BE2C (cell line): ENCODE data around the gene MYOZ3.

ENCODE experiments used
- DNase-seq: peaks from one replicate; pipeline ENCODE4 v3.0.0-alpha.2; 2020
- H3K27me3 ChIP-seq: fragments of 250-450 bp; sonication (Bioruptor Pico); 2 replicates; pipeline ENCODE4 v1.5.1; 2020; ENCODE audit warnings: mild to moderate bottlenecking
- H3K36me3 ChIP-seq: fragments of 250-450 bp; sonication (Bioruptor Pico); 2 replicates; pipeline ENCODE4 v1.5.1; 2020; ENCODE audit warnings: mild to moderate bottlenecking
- H3K4me1 ChIP-seq: fragments of 250-450 bp; sonication (Bioruptor Pico); 2 replicates; pipeline ENCODE4 v1.5.1; 2020
- H3K4me3 ChIP-seq: 2 replicates; pipeline ENCODE4 v1.5.1; 2011; ENCODE audit warnings: low read depth, low read length
- H3K9me3 ChIP-seq: fragments of 250-450 bp; sonication (Bioruptor Pico); 2 replicates; pipeline ENCODE4 v1.5.1; 2020
- CTCF ChIP-seq: IDR thresholded peaks from 2 replicates; pipeline ENCODE4 v1.5.1; 2012; ENCODE audit warnings: mild to moderate bottlenecking, low read depth, low read length

Gene MYOZ3

GRCh38 chr5:150619359-150620230 lies 41.5 kb upstream of the MYOZ3 start:
- no peak for TF ChIP-seq CTCF
- H3K4me1 ChIP-seq: peaks cover 60% of the 10 kb centered on the region
- no peak for DNase-seq
- H3K36me3 ChIP-seq: no peaks in the 10 kb centered on the region
- no peaks in the 10 kb centered on the region for H3K27me3 ChIP-seq
- H3K4me3 ChIP-seq: 0 out of 2 replicates have a peak overlapping the region, but pooled peaks have one; percentile 7
- H3K9me3 ChIP-seq: no peaks in the 10 kb centered on the region

- H3K4me1 ChIP-seq: peaks cover 47% of the 10 kb centered on the region
- no peak for TF ChIP-seq CTCF
- no peaks in the 10 kb centered on the region for H3K27me3 ChIP-seq
- H3K9me3 ChIP-seq: no peaks in the 10 kb centered on the region
- DNase-seq: no peak
- H3K36me3 ChIP-seq: no peaks in the 10 kb centered on the region
- no peak overlapping the region for H3K4me3 ChIP-seq
These were observed 39.8 kb upstream of the MYOZ3 start for GRCh38 chr5:150621301-150621700.

- no peak for TF ChIP-seq CTCF
- H3K9me3 ChIP-seq: no peaks in the 10 kb centered on the region
- no peak overlapping the region for H3K4me3 ChIP-seq
- H3K36me3 ChIP-seq: no peaks in the 10 kb centered on the region
- H3K4me1 ChIP-seq: peaks cover 41% of the 10 kb centered on the region
- H3K27me3 ChIP-seq: no peaks in the 10 kb centered on the region
- no peak for DNase-seq
These were observed 38.9 kb upstream of the MYOZ3 start for GRCh38 chr5:150622157-150622556.

- H3K36me3 ChIP-seq: no peaks in the 10 kb centered on the region
- H3K4me3 ChIP-seq: no peak overlapping the region
- DNase-seq: no peak
- peaks cover 30% of the 10 kb centered on the region for H3K4me1 ChIP-seq
- TF ChIP-seq CTCF: no peak
- H3K27me3 ChIP-seq: no peaks in the 10 kb centered on the region
- no peaks in the 10 kb centered on the region for H3K9me3 ChIP-seq
These were observed 37.7 kb upstream of the MYOZ3 start for GRCh38 chr5:150623152-150623877.

- no peaks in the 10 kb centered on the region for H3K9me3 ChIP-seq
- no peaks in the 10 kb centered on the region for H3K36me3 ChIP-seq
- no peak for DNase-seq
- peaks cover 26% of the 10 kb centered on the region for H3K4me1 ChIP-seq
- TF ChIP-seq CTCF: no peak
- H3K27me3 ChIP-seq: no peaks in the 10 kb centered on the region
- no peak overlapping the region for H3K4me3 ChIP-seq
These were observed 37.2 kb upstream of the MYOZ3 start for GRCh38 chr5:150623878-150624216.
